HepG2 (cell line): ENCODE results near the gene PRPF38B. TPM values are rescaled to one million over a fixed set of nuclear protein-coding genes. Genes with fewer than 3 reads are reported as not detected.

ENCODE experiments used
- ATAC-seq: fragments of 200-7000 bp; cut with Tn5 transposase; 3 replicates; pipeline ENCODE4 v1.9.1; 2020; ENCODE audit warnings: mild to moderate bottlenecking, moderate library complexity
- BruUV-seq: library from RNA; stranded (reverse); fragments of 400-500 nt; replicated peaks from 2 replicates; lab custom pipeline; 2021; lab: Mats Ljungman, UMichigan
- CTCF ChIA-PET: fragments of 300-600 bp; formaldehyde crosslinking; extraction: SDS; loops from one replicate; lab custom pipeline; 2021; ENCODE audit warnings: low total read pairs, inconsistent platforms, low intra/inter-chr PET ratio; lab: Yijun Ruan, JAX
- POLR2A ChIA-PET: fragments of 350-600 bp; sonication (Branson Sonifier 250); formaldehyde crosslinking; loops from one replicate; lab custom pipeline; 2020; ENCODE audit warnings: antibody characterized with exemption, inconsistent platforms; lab: Yijun Ruan, JAX
- DNase-seq: peaks from one replicate; pipeline ENCODE4 v3.0.0-alpha.2; 2015; ENCODE audit warnings: low spot score
- FAIRE-seq: peaks from 3 replicates; lab custom pipeline; 2011; peaks lifted over from hg19 to GRCh38; lab: Jason Lieb, UNC
- H2AFZ ChIP-seq: one replicate; pipeline ENCODE4 v1.6.1; 2011; ENCODE audit warnings: low read length, inconsistent platforms
- H3K27ac ChIP-seq: fragments of 300-600 bp; 3 replicates; pipeline ENCODE4 v1.8.0; 2011; ENCODE audit warnings: mixed run types, mild to moderate bottlenecking, mixed read lengths, low read length, inconsistent platforms; ENCODE audit not compliant: insufficient read depth; ENCODE audit errors: extremely low read length
- H3K27me3 ChIP-seq, 2 experiments: fragments of 200-600 bp in 1 of 2; 2 replicates in 1 of 2; 3 replicates in 1 of 2; pipeline versions ENCODE4 v1.6.0 to v1.8.0; 2011; ENCODE audit warnings: low read length in 2 of 2, mild to moderate bottlenecking in 2 of 2, moderate library complexity in 2 of 2, inconsistent platforms in 1 of 2; ENCODE audit not compliant: insufficient read depth in 2 of 2, control insufficient read depth in 1 of 2
- H3K36me3 ChIP-seq, 2 experiments: fragments of 200-600 bp in 1 of 2; replicated peaks in 1 of 2; 2 replicates in 1 of 2; 3 replicates in 1 of 2; pipeline versions ENCODE4 v1.5.1 to v1.8.0; 2011; ENCODE audit warnings: low read length in 2 of 2, inconsistent platforms in 1 of 2; ENCODE audit not compliant: insufficient read depth in 2 of 2, control insufficient read depth in 1 of 2
- H3K4me1 ChIP-seq: 2 replicates; pipeline ENCODE4 v1.5.1; 2012; ENCODE audit warnings: low read length, inconsistent platforms; ENCODE audit not compliant: insufficient read depth
- H3K4me2 ChIP-seq: 2 replicates; pipeline ENCODE4 v1.6.0; 2011; ENCODE audit warnings: low read depth, low read length, inconsistent platforms
- H3K4me3 ChIP-seq, 3 experiments: fragments of 200-600 bp in 1 of 3; sonication (generic), shearing (Covaris generic) in 1 of 3; replicated peaks in 1 of 3; 2 replicates each; pipeline ENCODE4 v1.5.1; 2011 to 2016; ENCODE audit warnings: low read length in 3 of 3, inconsistent platforms in 2 of 3, low read depth in 2 of 3, mild to moderate bottlenecking in 2 of 3, control low read depth in 1 of 3, mixed read lengths in 1 of 3; ENCODE audit not compliant: insufficient read depth in 1 of 3
- H3K79me2 ChIP-seq: one replicate; pipeline ENCODE4 v1.6.1; 2011; ENCODE audit warnings: low read length, inconsistent platforms; ENCODE audit not compliant: insufficient read depth
- H3K9ac ChIP-seq: 2 replicates; pipeline ENCODE4 v1.6.0; 2011; ENCODE audit warnings: mild to moderate bottlenecking, low read depth, low read length, inconsistent platforms; ENCODE audit not compliant: insufficient read depth
- H3K9me3 ChIP-seq: 2 replicates; pipeline ENCODE4 v1.5.1; 2012; ENCODE audit warnings: mild to moderate bottlenecking, low read length
- H4K20me1 ChIP-seq: 2 replicates; pipeline ENCODE4 v1.6.0; 2011; ENCODE audit warnings: inconsistent platforms, mild to moderate bottlenecking, low read length, moderate library complexity; ENCODE audit not compliant: insufficient read depth
- CEBPG ChIP-seq: IDR thresholded peaks from 2 replicates; pipeline ENCODE4 v1.6.1; 2016
- CENPX ChIP-seq: sonication (generic); formaldehyde crosslinking; IDR thresholded peaks from 2 replicates; pipeline ENCODE4 v1.9.0; 2021; ENCODE audit warnings: mild to moderate bottlenecking, missing genetic modification reagents, moderate library complexity
- HNF4G ChIP-seq, 2 experiments: sonication (generic) in 1 of 2; formaldehyde crosslinking in 1 of 2; IDR thresholded peaks; 2 replicates each; pipeline versions ENCODE4 v1.4.0 to v1.6.1; 2011 to 2020; ENCODE audit warnings: borderline replicate concordance in 2 of 2, low read depth in 2 of 2, mild to moderate bottlenecking in 2 of 2, low read length in 1 of 2, missing genetic modification reagents in 1 of 2, moderate library complexity in 1 of 2
- LCORL ChIP-seq, 2 experiments: fragments of 450-650 bp in 1 of 2; sonication (generic) in 1 of 2; formaldehyde crosslinking in 1 of 2; IDR thresholded peaks; 2 replicates each; pipeline versions ENCODE4 v1.5.0 to v1.6.1; 2017 to 2020; ENCODE audit warnings: antibody characterized with exemption in 1 of 2, missing genetic modification reagents in 1 of 2
- MEIS1 ChIP-seq: sonication (generic); formaldehyde crosslinking; IDR thresholded peaks from 2 replicates; pipeline ENCODE4 v1.9.0; 2021; ENCODE audit warnings: mild to moderate bottlenecking, missing genetic modification reagents, moderate library complexity, borderline replicate concordance
- MIER3 ChIP-seq: IDR thresholded peaks from 2 replicates; pipeline ENCODE4 v1.6.1; 2016; ENCODE audit warnings: missing compliant biosample characterization, borderline replicate concordance
- NR3C1 ChIP-seq: sonication (generic); formaldehyde crosslinking; IDR thresholded peaks from 2 replicates; pipeline ENCODE4 v1.4.0; 2020; ENCODE audit warnings: missing genetic modification reagents
- PLRG1 ChIP-seq: fragments of 450-650 bp; conservative IDR thresholded peaks from 2 replicates; pipeline ENCODE4 v1.6.1; 2016
- ZFP1 ChIP-seq: IDR thresholded peaks from 2 replicates; pipeline ENCODE4 v1.6.1; 2016
- ZNF124 ChIP-seq: sonication (generic); formaldehyde crosslinking; IDR thresholded peaks from 2 replicates; pipeline ENCODE4 v1.4.0; 2020; ENCODE audit warnings: missing genetic modification reagents
- ZNF441 ChIP-seq: sonication (generic); formaldehyde crosslinking; IDR thresholded peaks from 2 replicates; pipeline ENCODE4 v1.7.0; 2021; ENCODE audit warnings: missing genetic modification reagents, borderline replicate concordance
- ZNF558 ChIP-seq: sonication (generic); formaldehyde crosslinking; IDR thresholded peaks from 2 replicates; pipeline ENCODE4 v1.9.0; 2022; ENCODE audit warnings: mild to moderate bottlenecking, missing genetic modification reagents, borderline replicate concordance
- ZNF777 ChIP-seq: sonication (generic); formaldehyde crosslinking; IDR thresholded peaks from 2 replicates; pipeline ENCODE4 v1.4.0; 2020; ENCODE audit warnings: missing genetic modification reagents
- WGBS: methylation state at CpG from one replicate; pipeline ENCODE4 v1.1.6; 2017; ENCODE audit warnings: low lambda C conversion rate; 5-methylcytosine and 5-hydroxymethylcytosine counted together
- in situ Hi-C: cut with HindIII; loops from 2 replicates; pipeline ENCODE4 v1.10.0; 2017; ENCODE audit warnings: low pct_unique_long_range_greater_than_20kb; ENCODE audit not compliant: extremely low pct_ligation_motif_present
- intact Hi-C: fragments of 100-400 bp; cut with micrococcal nuclease; formaldehyde crosslinking; loops from one replicate; pipeline ENCODE4 v1.10.0; 2022; ENCODE audit not compliant: unreplicated experiment
- polyA plus RNA-seq, 8 experiments: library from polyadenylated mRNA; depleted of rRNA in 3 of 8; stranded (reverse) in 7 of 8; unstranded in 1 of 8; fragments of >200 nt; fragmentation: Illumina TruSeq in 4 of 8; extraction: Trizol in 4 of 8; gene quantifications; 2 replicates each; pipeline versions ENCODE4 v1.2.1 to v1.2.3, GENCODE V29; 2011 to 2016; ENCODE audit warnings: low read depth in 4 of 8, missing spikeins in 1 of 8, mixed read lengths in 1 of 8; ENCODE audit not compliant: insufficient read depth in 1 of 8
- total RNA-seq, 5 experiments: library from RNA; depleted of rRNA; stranded (reverse); fragments of >200 nt; fragmentation: Illumina TruSeq; extraction: Trizol; gene quantifications; 2 replicates each; pipeline ENCODE4 v1.2.3, GENCODE V29; 2016; ENCODE audit warnings: low read depth in 1 of 5
- TF ChIP-seq, protein P1 (sequence below): sonication (generic); formaldehyde crosslinking; IDR thresholded peaks from 2 replicates; pipeline ENCODE4 v1.5.1; 2020; ENCODE audit warnings: mild to moderate bottlenecking, missing genetic modification reagents
- TF ChIP-seq, protein P2 (sequence below): sonication (generic); formaldehyde crosslinking; IDR thresholded peaks from 2 replicates; pipeline ENCODE4 v1.5.1; 2020; ENCODE audit warnings: mild to moderate bottlenecking, missing genetic modification reagents, borderline replicate concordance

PRPF38B gene
- total and polyA plus RNA-seq, 2 of the 13 experiments (the other 11 are each of a cell fraction or from before 2014, with no cell fraction given): 25.7 to 29.7 TPM

- no peak for TF ChIP-seq MIER3 (CRISPR knock-in tag)
- no peak for TF ChIP-seq ZNF777 (CRISPR knock-in tag)
- no peak for TF ChIP-seq ZNF124 (CRISPR knock-in tag)
- TF ChIP-seq HNF4G (IDR thresholded peaks at IDR 0.05; ENCODE audit: borderline replicate concordance, low read depth, low read length): no peak
- TF ChIP-seq HNF4G (CRISPR knock-in tag; IDR thresholded peaks at IDR 0.05; ENCODE audit: borderline replicate concordance, low read depth): no peak
- TF ChIP-seq MEIS1: no peak
- TF ChIP-seq CENPX (CRISPR knock-in tag): no peak
- TF ChIP-seq NR3C1 (CRISPR knock-in tag): no peak
- no peak for TF ChIP-seq ZNF441 (CRISPR knock-in tag)
- TF ChIP-seq, protein P1, sequence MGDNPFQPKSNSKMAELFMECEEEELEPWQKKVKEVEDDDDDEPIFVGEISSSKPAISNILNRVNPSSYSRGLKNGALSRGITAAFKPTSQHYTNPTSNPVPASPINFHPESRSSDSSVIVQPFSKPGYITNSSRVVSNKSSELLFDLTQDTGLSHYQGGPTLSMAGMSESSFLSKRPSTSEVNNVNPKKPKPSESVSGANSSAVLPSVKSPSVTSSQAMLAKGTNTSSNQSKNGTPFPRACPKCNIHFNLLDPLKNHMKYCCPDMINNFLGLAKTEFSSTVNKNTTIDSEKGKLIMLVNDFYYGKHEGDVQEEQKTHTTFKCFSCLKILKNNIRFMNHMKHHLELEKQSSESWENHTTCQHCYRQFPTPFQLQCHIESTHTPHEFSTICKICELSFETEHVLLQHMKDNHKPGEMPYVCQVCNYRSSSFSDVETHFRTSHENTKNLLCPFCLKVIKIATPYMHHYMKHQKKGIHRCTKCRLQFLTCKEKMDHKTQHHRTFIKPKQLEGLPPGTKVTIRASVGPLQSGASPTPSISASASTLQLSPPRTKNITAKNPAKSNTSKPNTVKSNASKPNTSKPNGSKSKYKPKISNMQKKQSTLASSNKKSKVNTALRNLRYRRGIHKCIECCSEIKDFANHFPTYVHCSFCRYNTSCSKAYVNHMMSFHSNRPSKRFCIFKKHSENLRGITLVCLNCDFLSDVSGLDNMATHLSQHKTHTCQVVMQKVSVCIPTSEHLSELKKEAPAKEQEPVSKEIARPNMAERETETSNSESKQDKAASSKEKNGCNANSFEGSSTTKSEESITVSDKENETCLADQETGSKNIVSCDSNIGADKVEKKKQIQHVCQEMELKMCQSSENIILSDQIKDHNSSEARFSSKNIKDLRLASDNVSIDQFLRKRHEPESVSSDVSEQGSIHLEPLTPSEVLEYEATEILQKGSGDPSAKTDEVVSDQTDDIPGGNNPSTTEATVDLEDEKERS: no peak
Measured at GRCh38 chr1:108646265-108646647, 45.9 kb upstream of the PRPF38B start (continued).

GRCh38 chr1:108646648-108647269 is 45.4 kb upstream of the PRPF38B start:
- Histone ChIP-seq H3K4me2 (peak overlapping the region; percentile 68), H2AFZ (peak overlapping the region; percentile 73), H3K4me1 (peaks cover 34% of the 10 kb centered on the region), H3K36me3 (no peaks in the 10 kb centered on the region), H3K27me3 (peaks cover 0 to 4% of the 10 kb centered on the region in 2 experiments; a peak in 2 of 5 replicates), H3K79me2 (no peaks in the 10 kb centered on the region), H3K9ac (no peak overlapping the region), H3K27ac (peak overlapping the region; percentile 33), H4K20me1 (no peaks in the 10 kb centered on the region), H3K4me3 (peak overlapping the region in 1 of 3 experiments; percentile 41; a peak in 2 of 6 replicates), H3K9me3 (no peaks in the 10 kb centered on the region)
- peak; percentile 84 for DNase-seq
- ChIA-PET CTCF (no interaction called here), POLR2A (interaction anchor here (1.2 to 1.8 kb wide), 2 partner anchors 45 to 87 kb away, joined by 3 to 28 read pairs; partner anchors contain the start of genes EEIG2 and PRPF38B)
- WGBS: 67% methylated on average over 11 of the region's 11 CpGs
- in situ Hi-C loops: no loop called here
- intact Hi-C loops: loop anchor here (2.0 kb wide), 1 partner anchor 46 kb away; the partner anchor contains the start of gene PRPF38B
- peak; percentile 80 for FAIRE-seq
- BruUV-seq: no TSS peak
- ATAC-seq: peak; percentile 85
- no peak for TF ChIP-seq PLRG1
- TF ChIP-seq CEBPG (CRISPR knock-in tag): peak; percentile 99
- TF ChIP-seq ZFP1: peak; percentile 59; the same call in 1 of the 2 replicates
- TF ChIP-seq ZNF558: no peak
- TF ChIP-seq, protein P2, sequence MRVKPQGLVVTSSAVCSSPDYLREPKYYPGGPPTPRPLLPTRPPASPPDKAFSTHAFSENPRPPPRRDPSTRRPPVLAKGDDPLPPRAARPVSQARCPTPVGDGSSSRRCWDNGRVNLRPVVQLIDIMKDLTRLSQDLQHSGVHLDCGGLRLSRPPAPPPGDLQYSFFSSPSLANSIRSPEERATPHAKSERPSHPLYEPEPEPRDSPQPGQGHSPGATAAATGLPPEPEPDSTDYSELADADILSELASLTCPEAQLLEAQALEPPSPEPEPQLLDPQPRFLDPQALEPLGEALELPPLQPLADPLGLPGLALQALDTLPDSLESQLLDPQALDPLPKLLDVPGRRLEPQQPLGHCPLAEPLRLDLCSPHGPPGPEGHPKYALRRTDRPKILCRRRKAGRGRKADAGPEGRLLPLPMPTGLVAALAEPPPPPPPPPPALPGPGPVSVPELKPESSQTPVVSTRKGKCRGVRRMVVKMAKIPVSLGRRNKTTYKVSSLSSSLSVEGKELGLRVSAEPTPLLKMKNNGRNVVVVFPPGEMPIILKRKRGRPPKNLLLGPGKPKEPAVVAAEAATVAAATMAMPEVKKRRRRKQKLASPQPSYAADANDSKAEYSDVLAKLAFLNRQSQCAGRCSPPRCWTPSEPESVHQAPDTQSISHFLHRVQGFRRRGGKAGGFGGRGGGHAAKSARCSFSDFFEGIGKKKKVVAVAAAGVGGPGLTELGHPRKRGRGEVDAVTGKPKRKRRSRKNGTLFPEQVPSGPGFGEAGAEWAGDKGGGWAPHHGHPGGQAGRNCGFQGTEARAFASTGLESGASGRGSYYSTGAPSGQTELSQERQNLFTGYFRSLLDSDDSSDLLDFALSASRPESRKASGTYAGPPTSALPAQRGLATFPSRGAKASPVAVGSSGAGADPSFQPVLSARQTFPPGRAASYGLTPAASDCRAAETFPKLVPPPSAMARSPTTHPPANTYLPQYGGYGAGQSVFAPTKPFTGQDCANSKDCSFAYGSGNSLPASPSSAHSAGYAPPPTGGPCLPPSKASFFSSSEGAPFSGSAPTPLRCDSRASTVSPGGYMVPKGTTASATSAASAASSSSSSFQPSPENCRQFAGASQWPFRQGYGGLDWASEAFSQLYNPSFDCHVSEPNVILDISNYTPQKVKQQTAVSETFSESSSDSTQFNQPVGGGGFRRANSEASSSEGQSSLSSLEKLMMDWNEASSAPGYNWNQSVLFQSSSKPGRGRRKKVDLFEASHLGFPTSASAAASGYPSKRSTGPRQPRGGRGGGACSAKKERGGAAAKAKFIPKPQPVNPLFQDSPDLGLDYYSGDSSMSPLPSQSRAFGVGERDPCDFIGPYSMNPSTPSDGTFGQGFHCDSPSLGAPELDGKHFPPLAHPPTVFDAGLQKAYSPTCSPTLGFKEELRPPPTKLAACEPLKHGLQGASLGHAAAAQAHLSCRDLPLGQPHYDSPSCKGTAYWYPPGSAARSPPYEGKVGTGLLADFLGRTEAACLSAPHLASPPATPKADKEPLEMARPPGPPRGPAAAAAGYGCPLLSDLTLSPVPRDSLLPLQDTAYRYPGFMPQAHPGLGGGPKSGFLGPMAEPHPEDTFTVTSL (CRISPR knock-in tag): peak; percentile 81; the same call in 1 of the 2 replicates
- no peak for TF ChIP-seq LCORL (IDR thresholded peaks at IDR 0.05)
- peak; percentile 48; the same call in 1 of the 2 replicates for TF ChIP-seq LCORL (CRISPR knock-in tag; IDR thresholded peaks at IDR 0.05)
